HCT116 (cell line): ENCODE measurements around the gene SSR1. TPM values are rescaled to one million over a fixed set of nuclear protein-coding genes. Genes with fewer than 3 reads are reported as not detected.

Source experiments
- ATAC-seq: fragments of 200-7000 bp; cut with Tn5 transposase; 2 replicates; pipeline ENCODE4 v1.9.1; 2020; ENCODE audit warnings: mild to moderate bottlenecking, moderate library complexity
- BruUV-seq: library from RNA; stranded (reverse); fragments of 400-500 nt; replicated peaks from 2 replicates; lab custom pipeline; 2021; lab: Mats Ljungman, UMichigan
- CTCF ChIA-PET: fragments of 300-600 bp; sonication (Branson Sonifier 250); formaldehyde crosslinking; loops from one replicate; lab custom pipeline; 2021; ENCODE audit warnings: antibody characterized with exemption; lab: Charles Lee
- POLR2A ChIA-PET: fragments of 300-600, 350-600 bp; sonication (Branson Sonifier 250); formaldehyde crosslinking; loops from one replicate; lab custom pipeline; 2021; ENCODE audit warnings: antibody characterized with exemption; lab: Charles Lee
- RAD21 ChIA-PET, 2 experiments: fragments of 300-600 bp; sonication (Branson Sonifier 250); formaldehyde crosslinking; loops; one replicate each; lab custom pipeline; 2023; ENCODE audit warnings: low total read pairs in 2 of 2; ENCODE audit not compliant: uncharacterized antibody in 2 of 2, unreplicated experiment in 2 of 2, low non-redundant PET in 1 of 2; lab: Charles Lee
- DNase-seq: peaks from one replicate; pipeline ENCODE4 v3.0.0-alpha.2; 2010; ENCODE audit warnings: low read depth, low spot score
- H2AFZ ChIP-seq: fragments of 200-600 bp; shearing (Covaris generic), sonication (generic); 2 replicates; pipeline ENCODE4 v1.6.1; 2017; ENCODE audit warnings: low read depth, mixed run types, mixed read lengths, antibody characterized with exemption, low read length; ENCODE audit not compliant: poor library complexity, severe bottlenecking
- H3K27ac ChIP-seq: 2 replicates; pipeline ENCODE4 v1.5.1; 2012; ENCODE audit warnings: low read depth, low read length
- H3K27me3 ChIP-seq: fragments of 200-600 bp; sonication (generic); 2 replicates; pipeline ENCODE4 v1.6.1; 2016; ENCODE audit warnings: mixed run types, low read length, mixed read lengths; ENCODE audit not compliant: insufficient read depth
- H3K36me3 ChIP-seq, 2 experiments: fragments of 200-500 bp in 1 of 2; fragments of 200-600 bp in 1 of 2; sonication (Bioruptor generic) in 1 of 2; sonication (generic) in 1 of 2; 2 replicates each; pipeline versions ENCODE4 v1.5.1 to v1.6.1; 2014 to 2016; ENCODE audit warnings: low read length in 2 of 2, inconsistent platforms in 1 of 2, mixed read lengths in 1 of 2, mixed run types in 1 of 2; ENCODE audit not compliant: insufficient read depth in 2 of 2, control insufficient read depth in 1 of 2
- H3K4me1 ChIP-seq, 2 experiments: fragments of 200-600 bp in 1 of 2; sonication (generic) in 1 of 2; 2 replicates each; pipeline versions ENCODE4 v1.5.1 to v1.6.1; 2012 to 2017; ENCODE audit warnings: low read length in 2 of 2, inconsistent platforms in 1 of 2, mild to moderate bottlenecking in 1 of 2, mixed read lengths in 1 of 2, mixed run types in 1 of 2, moderate library complexity in 1 of 2; ENCODE audit not compliant: insufficient read depth in 2 of 2, control insufficient read depth in 1 of 2
- H3K4me2 ChIP-seq: fragments of 200-600 bp; sonication (generic); 2 replicates; pipeline ENCODE4 v1.6.1; 2017; ENCODE audit warnings: mixed run types, low read length, mixed read lengths
- H3K4me3 ChIP-seq, 2 experiments: fragments of 200-600 bp in 1 of 2; sonication (generic) in 1 of 2; replicated peaks in 1 of 2; 2 replicates each; pipeline ENCODE4 v1.5.1; 2011 to 2016; ENCODE audit warnings: low read length in 2 of 2, control low read depth in 1 of 2, low read depth in 1 of 2, mild to moderate bottlenecking in 1 of 2, mixed read lengths in 1 of 2, mixed run types in 1 of 2
- H3K79me2 ChIP-seq: fragments of 200-600 bp; sonication (generic); 2 replicates; pipeline ENCODE4 v1.6.1; 2017; ENCODE audit warnings: mild to moderate bottlenecking, mixed run types, low read length, moderate library complexity, mixed read lengths; ENCODE audit not compliant: insufficient read depth
- H3K9ac ChIP-seq: fragments of 200-600 bp; sonication (generic); 2 replicates; pipeline ENCODE4 v1.6.1; 2016; ENCODE audit warnings: low read length, mixed read lengths
- H3K9me2 ChIP-seq: fragments of 200-600 bp; sonication (generic), shearing (Covaris generic); 2 replicates; pipeline ENCODE4 v1.6.1; 2017; ENCODE audit warnings: mixed run types, mild to moderate bottlenecking, moderate library complexity; ENCODE audit not compliant: insufficient read depth
- H3K9me3 ChIP-seq, 2 experiments: fragments of 200-500 bp in 1 of 2; fragments of 200-600 bp in 1 of 2; sonication (Bioruptor generic) in 1 of 2; sonication (generic) in 1 of 2; 2 replicates each; pipeline ENCODE4 v1.6.1; 2014 to 2017; ENCODE audit warnings: low read length in 2 of 2, mixed read lengths in 2 of 2, inconsistent platforms in 1 of 2, low read depth in 1 of 2, mild to moderate bottlenecking in 1 of 2, mixed run types in 1 of 2, moderate library complexity in 1 of 2; ENCODE audit not compliant: control insufficient read depth in 1 of 2, insufficient read depth in 1 of 2
- H4K20me1 ChIP-seq: fragments of 200-600 bp; sonication (generic), shearing (Covaris generic); 2 replicates; pipeline ENCODE4 v1.6.1; 2017; ENCODE audit warnings: mixed run types, mild to moderate bottlenecking, moderate library complexity; ENCODE audit not compliant: insufficient read depth
- CBX3 ChIP-seq: IDR thresholded peaks from 2 replicates; pipeline ENCODE4 v1.6.1; 2012; ENCODE audit warnings: low read depth
- ELF1 ChIP-seq: IDR thresholded peaks from 2 replicates; pipeline ENCODE4 v1.6.1; 2012; ENCODE audit warnings: low read depth, borderline replicate concordance
- MAX ChIP-seq: IDR thresholded peaks from 2 replicates; pipeline ENCODE4 v1.6.1; 2012
- POLR2A ChIP-seq: IDR thresholded peaks from 2 replicates; pipeline ENCODE4 v1.7.0; 2011; ENCODE audit warnings: borderline replicate concordance; ENCODE audit not compliant: insufficient read depth, insufficient read length; ENCODE audit errors: extremely low read depth
- POLR2AphosphoS5 ChIP-seq: IDR thresholded peaks from 2 replicates; pipeline ENCODE4 v1.6.1; 2011; ENCODE audit warnings: mild to moderate bottlenecking, low read depth, low read length, moderate library complexity
- REST ChIP-seq: IDR thresholded peaks from 2 replicates; pipeline ENCODE4 v1.6.1; 2012; ENCODE audit warnings: low read depth
- SRF ChIP-seq: IDR thresholded peaks from 2 replicates; pipeline ENCODE4 v1.6.1; 2012; ENCODE audit warnings: low read depth
- intact Hi-C: fragments of 100-400 bp; cut with micrococcal nuclease; formaldehyde crosslinking; loops from 2 replicates; pipeline ENCODE4 v1.10.0; 2022
- total RNA-seq: library from RNA; stranded (reverse); gene quantifications from one replicate; pipeline ENCODE4 v1.2.1, GENCODE V29; 2021; ENCODE audit not compliant: unreplicated experiment

The SSR1 gene
- total RNA-seq, 1 experiment from 2014 or later: 127 TPM

DNA sequence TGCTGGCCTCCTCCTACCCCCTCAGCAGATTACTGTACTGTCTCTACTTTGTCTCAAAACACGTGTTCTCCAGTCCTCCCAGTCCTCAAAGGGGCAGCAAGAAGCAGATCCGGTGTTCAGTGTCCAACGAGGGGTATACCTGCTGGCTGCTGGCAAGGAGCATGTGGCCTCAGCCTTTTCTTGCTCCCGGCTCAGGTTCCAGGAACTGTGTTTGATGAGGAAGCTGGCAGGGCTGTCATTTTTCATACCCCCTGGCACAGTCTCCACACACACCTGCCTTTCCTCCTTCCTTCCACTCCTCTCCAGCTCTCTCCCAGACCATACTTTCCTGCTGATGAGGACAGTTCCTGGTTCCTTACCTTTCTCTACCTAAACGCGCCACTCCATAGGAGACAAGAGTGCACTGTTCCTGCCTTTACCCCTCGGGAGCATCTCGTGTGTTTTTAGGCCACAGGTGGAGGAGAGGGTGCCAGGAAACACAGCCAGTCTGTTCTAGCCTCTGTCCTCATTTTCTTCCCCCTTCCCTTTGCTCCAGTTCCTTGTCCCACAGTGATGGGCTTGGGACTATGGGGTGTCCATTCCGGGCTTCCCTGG, 77.2 kb downstream of the SSR1 start:
- no peaks in the 10 kb centered on the region for H4K20me1 ChIP-seq
- H3K9me2 ChIP-seq: no peaks in the 10 kb centered on the region
- H3K9me3 ChIP-seq: no peaks in the 10 kb centered on the region
- intact Hi-C loops: loop anchor here (5.0 to 10.0 kb wide), 4 partner anchors 131 to 549 kb away; partner anchors contain the start of gene RREB1
- peaks cover 7 to 10% of the 10 kb centered on the region in 2 experiments; a peak in 3 of 4 replicates for H3K36me3 ChIP-seq
- peaks cover 12% of the 10 kb centered on the region for H3K79me2 ChIP-seq
- TF ChIP-seq SRF (no peak), ELF1 (no peak), POLR2A (no peak), MAX (peak; percentile 38; the same call in 1 of the 2 replicates), CBX3 (no peak), REST (no peak), POLR2AphosphoS5 (peak; percentile 35; the same call in 1 of the 2 replicates)
- TF ChIP-seq, all 23 proteins: peak for 2
- ChIA-PET CTCF (interaction anchor here (1.2 to 2.3 kb wide), 2 partner anchors 447 to 539 kb away, joined by 3 to 6 read pairs; no protein-coding TSS in a partner anchor), POLR2A (interaction anchor here (0.5 to 0.6 kb wide), 2 partner anchors 178 to 514 kb away, joined by 3 read pairs; no protein-coding TSS in a partner anchor), RAD21 (no interaction called here)
- no peaks in the 10 kb centered on the region for H3K27me3 ChIP-seq
- DNase-seq (no peak), ATAC-seq (peak; percentile 35)
- H3K9ac ChIP-seq: peak overlapping the region; percentile 47
- no peak overlapping the region for H2AFZ ChIP-seq
- H3K4me2 ChIP-seq: peak overlapping the region; percentile 66
- no TSS peak for BruUV-seq
- peak overlapping the region in 1 of 2 experiments; percentile 29; a peak in 2 of 4 replicates for H3K4me3 ChIP-seq
- H3K27ac ChIP-seq: peak overlapping the region; percentile 55
- peaks cover 38 to 53% of the 10 kb centered on the region in 2 experiments for H3K4me1 ChIP-seq
